VCaP (cell line): Measurements from ENCODE around the gene MTSS2.

Experiments
- H3K27ac ChIP-seq: fragments of 450-650 bp; 2 replicates; pipeline ENCODE4 v1.5.1; 2017
- CTCF ChIP-seq: fragments of 450-650 bp; conservative IDR thresholded peaks from 2 replicates; pipeline ENCODE4 v1.5.1; 2017; ENCODE audit warnings: mild to moderate bottlenecking, moderate library complexity

MTSS2 gene

GRCh38 chr16:70692873-70693671 lies 7.2 kb upstream of the MTSS2 start:
- no peak for TF ChIP-seq CTCF
- H3K27ac ChIP-seq, result no peak overlapping the region

GRCh38 chr16:70692130-70692872 lies 6.4 kb upstream of the MTSS2 start:
- no peak overlapping the region for H3K27ac ChIP-seq
- no peak for TF ChIP-seq CTCF

DNA sequence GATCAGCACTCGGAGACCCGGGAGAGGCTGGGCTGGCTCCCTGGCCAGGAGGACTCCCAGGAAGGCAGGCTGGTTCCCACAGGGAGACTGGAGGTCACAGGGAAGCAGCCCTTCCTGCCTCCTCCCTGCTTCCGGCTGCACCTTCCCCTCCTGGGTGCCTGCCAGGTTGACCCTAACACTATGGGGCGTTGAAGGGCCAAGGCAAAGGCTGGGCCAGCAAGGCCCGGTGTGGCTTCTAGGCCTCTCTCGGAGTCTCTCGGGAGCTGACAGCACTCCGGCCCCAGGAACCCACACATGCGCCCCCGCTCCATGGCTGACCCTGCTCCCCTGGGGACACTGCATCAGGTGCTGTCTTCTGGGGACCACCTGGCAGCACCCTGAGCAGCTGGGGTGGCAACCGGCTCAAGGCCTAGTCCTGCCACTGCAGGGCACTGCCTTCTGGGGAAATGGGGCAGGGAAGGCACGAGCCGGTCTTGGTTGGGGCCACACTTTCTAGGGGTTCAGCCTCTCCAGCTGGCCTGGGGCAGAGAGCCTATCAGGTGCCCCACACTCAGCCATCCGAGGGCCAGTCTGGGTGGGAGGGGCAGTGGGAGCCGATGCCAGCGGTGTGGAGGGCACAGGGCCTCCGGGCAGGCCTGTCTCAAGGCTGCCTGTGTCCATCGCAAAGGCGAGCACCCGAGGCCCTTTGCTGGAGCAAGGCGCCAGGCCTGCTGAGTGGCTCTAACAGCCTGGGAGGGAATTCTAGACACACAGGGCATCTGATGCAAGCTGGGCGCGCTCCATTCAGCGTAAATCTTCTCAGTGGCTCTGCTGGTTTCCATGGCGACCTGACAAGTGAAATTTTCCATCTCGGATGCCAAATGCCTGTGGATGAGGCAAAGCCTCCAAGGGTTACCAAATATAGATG lies 5.6 kb upstream of the MTSS2 start:
- H3K27ac ChIP-seq, result no peak overlapping the region
- TF ChIP-seq CTCF, result no peak

DNA sequence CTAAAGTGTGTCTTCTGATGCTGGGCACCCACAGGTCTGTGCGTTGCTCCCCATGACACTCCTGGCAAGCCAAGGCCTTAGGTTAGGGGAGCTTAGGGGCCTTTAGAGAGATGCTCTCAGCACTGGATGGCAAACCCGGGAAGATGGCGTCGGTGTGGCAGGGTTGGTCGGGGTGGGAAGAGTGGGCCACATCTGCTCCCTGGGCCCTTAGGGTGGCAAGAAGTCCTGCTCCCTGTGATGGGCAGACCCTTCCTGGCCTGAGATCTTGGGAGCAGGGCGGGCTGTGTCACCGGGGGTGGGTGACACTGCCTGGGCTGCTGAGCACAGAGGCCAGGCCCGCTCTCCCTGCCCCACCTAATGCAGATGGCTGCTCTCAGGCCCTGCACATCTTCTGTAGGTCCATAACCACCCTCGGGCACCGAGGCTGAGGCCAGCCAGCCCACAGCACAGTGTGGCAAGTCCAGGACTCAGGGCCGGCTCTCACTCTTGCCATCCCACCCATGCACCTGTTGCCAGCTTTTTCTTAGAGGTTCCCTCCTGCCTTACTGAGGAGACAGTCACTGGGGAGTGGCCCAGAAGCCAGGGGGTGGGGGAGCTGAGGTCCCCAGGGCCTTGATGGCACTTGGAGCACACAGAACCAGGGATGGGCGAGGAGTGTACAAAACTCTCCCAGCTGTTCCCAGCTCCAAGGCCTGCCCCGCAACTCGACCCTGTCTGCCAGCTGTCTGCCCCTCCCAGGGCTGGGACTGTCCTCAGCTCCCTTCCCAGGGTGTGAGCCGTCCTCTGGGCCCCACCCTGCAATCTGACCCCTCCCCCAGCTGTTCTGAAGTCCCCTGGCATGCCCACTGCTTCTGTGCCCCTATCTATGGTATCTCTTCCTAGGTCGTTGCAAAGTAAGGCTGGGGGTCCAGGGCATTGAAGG lies 4.4 kb upstream of the MTSS2 start:
- H3K27ac ChIP-seq, result no peak overlapping the region
- no peak for TF ChIP-seq CTCF

DNA sequence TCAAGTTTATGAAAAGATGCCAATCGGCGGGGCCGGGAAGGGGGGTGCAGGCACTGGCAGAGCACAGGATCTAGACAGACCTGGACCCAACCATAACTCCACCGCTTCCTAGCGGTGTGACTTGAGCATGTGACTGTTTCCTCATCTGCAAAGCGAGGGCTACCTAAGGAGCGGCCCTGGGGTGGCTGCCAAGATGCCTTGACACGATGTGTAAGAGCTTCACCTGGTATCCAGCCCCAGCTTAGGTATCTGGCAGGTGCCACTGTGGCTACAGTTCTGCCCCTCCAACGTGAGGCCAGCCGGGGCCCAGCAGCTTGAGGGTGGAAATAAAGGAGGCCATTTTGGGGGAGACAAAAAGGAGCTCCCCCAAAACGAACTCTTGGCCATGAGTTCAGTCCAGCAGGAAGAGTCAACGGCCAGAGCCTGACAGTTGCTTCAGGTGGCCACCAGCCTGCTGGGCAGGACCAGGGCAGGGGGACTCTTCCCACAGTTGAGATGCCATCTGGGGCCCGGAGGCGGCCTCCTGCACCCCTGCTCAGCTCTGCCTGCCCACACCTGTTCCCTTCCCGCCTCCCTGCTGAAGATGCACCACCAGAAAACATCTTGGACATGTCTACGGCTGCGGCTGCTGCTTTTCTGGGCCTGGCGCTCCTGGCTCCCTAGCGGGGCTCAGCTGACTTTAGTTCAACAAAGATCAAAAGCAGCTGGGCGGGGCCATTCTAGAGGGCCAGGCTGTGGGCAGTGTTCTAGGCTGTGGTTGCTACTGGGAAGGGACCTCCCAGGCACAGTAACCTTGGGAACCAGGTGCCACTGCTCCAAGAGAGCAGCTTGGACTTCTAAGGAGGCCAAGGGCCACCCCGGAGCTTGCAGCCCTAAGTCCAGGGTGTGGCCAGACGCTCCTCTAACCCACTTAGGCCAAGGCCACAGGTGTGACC lies 3.4 kb upstream of the MTSS2 start:
- H3K27ac ChIP-seq, result no peak overlapping the region
- TF ChIP-seq CTCF, result no peak

GRCh38 chr16:70688246-70688742 lies 2.4 kb upstream of the MTSS2 start:
- no peak for TF ChIP-seq CTCF
- H3K27ac ChIP-seq, result no peak overlapping the region
